Measurements from ENCODE around the gene OR5M11.
"Not testable (repeated sequence)": the region's sequence is repeated elsewhere in the genome, so short reads cannot be mapped to it uniquely, and the experiment has no call there.

Gene OR5M11

GRCh38 chr11:56543157-56543556 is at the start of gene OR5M11:
Gene OR5M11, minus strand, starts transcription at chr11:56543257. Its CDS starts 0 bp downstream, at chr11:56543257.
- DNase-seq: no peak

GRCh38 chr11:56592088-56592717 is 49.1 kb upstream of the OR5M11 start:
- not testable (repeated sequence) for DNase-seq

- no peak for DNase-seq
Measured at GRCh38 chr11:56577621-56578020, 34.6 kb upstream of the OR5M11 start, which contains the start of gene OR5M10. Gene OR5M10, minus strand, starts transcription at chr11:56577721. Its CDS starts 0 bp downstream, at chr11:56577721.

GRCh38 chr11:56558574-56558973 is 15.5 kb upstream of the OR5M11 start:
- no peak for DNase-seq

GRCh38 chr11:56554691-56555090 is 11.6 kb upstream of the OR5M11 start:
- not testable (repeated sequence) for DNase-seq

GRCh38 chr11:56545531-56545930 is 2.5 kb upstream of the OR5M11 start:
- no peak for DNase-seq

GRCh38 chr11:56543739-56544138 is 682 bp upstream of the OR5M11 start:
- DNase-seq: no peak

GRCh38 chr11:56533054-56533740 is 9.9 kb downstream of the OR5M11 start:
- DNase-seq: no peak

GRCh38 chr11:56531856-56532255 is 11.2 kb downstream of the OR5M11 start:
- DNase-seq: no peak

- no peak for DNase-seq
Measured at GRCh38 chr11:56522008-56522407, 21.0 kb downstream of the OR5M11 start.

GRCh38 chr11:56513280-56513679 is 29.8 kb downstream of the OR5M11 start:
- no peak for DNase-seq

- no peak for DNase-seq
Measured at GRCh38 chr11:56509439-56509838, 33.6 kb downstream of the OR5M11 start.

GRCh38 chr11:56497010-56497409 is 46.0 kb downstream of the OR5M11 start:
- DNase-seq: no peak

- no peak for DNase-seq
Measured at GRCh38 chr11:56495117-56495516, 47.9 kb downstream of the OR5M11 start.

Data from SIG-M5 (cell line).